HEK293 (cell line): ENCODE data around the gene ST6GALNAC6.
A peak's percentile ranks its signal among the peaks of the same experiment; 100 is the strongest.

Source experiments
- CTCF ChIA-PET: fragments of 350-600 bp; formaldehyde crosslinking; extraction: SDS; loops from one replicate; lab custom pipeline; 2021; ENCODE audit warnings: antibody characterized with exemption; lab: Yijun Ruan, JAX
- POLR2A ChIA-PET: fragments of 300-600 bp; formaldehyde crosslinking; extraction: SDS; loops from one replicate; lab custom pipeline; 2020; ENCODE audit warnings: antibody characterized with exemption, inconsistent platforms; lab: Yijun Ruan, JAX
- H3K27ac ChIP-seq: fragments of 200-500 bp; sonication (Bioruptor generic); 2 replicates; pipeline ENCODE4 v1.5.1; 2014; ENCODE audit warnings: low read depth, low read length, control low read depth, inconsistent platforms; ENCODE audit errors: extremely low read depth
- H3K36me3 ChIP-seq, 2 experiments: fragments of 200-500 bp in 1 of 2; sonication (Bioruptor generic) in 1 of 2; 1 replicate in 1 of 2; 2 replicates in 1 of 2; pipeline ENCODE4 v1.5.1; 2014 to 2017; ENCODE audit warnings: inconsistent platforms in 2 of 2, low read length in 2 of 2; ENCODE audit not compliant: control insufficient read depth in 2 of 2, insufficient read depth in 1 of 2
- H3K4me1 ChIP-seq: fragments of 200-500 bp; sonication (Bioruptor generic); 2 replicates; pipeline ENCODE4 v1.5.1; 2014; ENCODE audit warnings: mild to moderate bottlenecking, low read length, inconsistent platforms; ENCODE audit not compliant: control insufficient read depth, insufficient read depth
- H3K4me3 ChIP-seq: 2 replicates; pipeline ENCODE4 v1.5.1; 2011; ENCODE audit warnings: low read depth, mild to moderate bottlenecking, control low read depth, low read length, moderate library complexity
- H3K9me3 ChIP-seq: fragments of 200-500 bp; sonication (Bioruptor generic); 2 replicates; pipeline ENCODE4 v1.5.1; 2014; ENCODE audit warnings: low read depth, low read length, inconsistent platforms; ENCODE audit not compliant: control insufficient read depth, insufficient read depth
- FEZF1 ChIP-seq: fragments of 450-650 bp; formaldehyde crosslinking; IDR thresholded peaks from 2 replicates; pipeline ENCODE4 v1.5.1; 2016; ENCODE audit warnings: missing biosample characterization, missing genetic modification characterization
- MYNN ChIP-seq: fragments of 450-650 bp; formaldehyde crosslinking; IDR thresholded peaks from 2 replicates; pipeline ENCODE4 v1.5.1; 2016; ENCODE audit warnings: missing biosample characterization, missing genetic modification characterization, borderline replicate concordance
- SP3 ChIP-seq: fragments of 450-650 bp; formaldehyde crosslinking; IDR thresholded peaks from 2 replicates; pipeline ENCODE4 v1.5.1; 2016; ENCODE audit warnings: missing biosample characterization, missing genetic modification characterization
- SP7 ChIP-seq: fragments of 450-650 bp; formaldehyde crosslinking; IDR thresholded peaks from 2 replicates; pipeline ENCODE4 v1.5.1; 2016; ENCODE audit warnings: missing biosample characterization, missing genetic modification characterization
- ZNF112 ChIP-seq: fragments of 450-650 bp; formaldehyde crosslinking; IDR thresholded peaks from 2 replicates; pipeline ENCODE4 v1.5.0; 2017; ENCODE audit warnings: missing biosample characterization, missing genetic modification characterization
- ZNF132 ChIP-seq: fragments of 450-650 bp; formaldehyde crosslinking; IDR thresholded peaks from 2 replicates; pipeline ENCODE4 v1.5.1; 2017; ENCODE audit warnings: missing biosample characterization, missing genetic modification characterization, borderline replicate concordance
- ZNF184 ChIP-seq: fragments of 450-650 bp; IDR thresholded peaks from 2 replicates; pipeline ENCODE4 v1.5.1; 2018; ENCODE audit warnings: missing biosample characterization, mild to moderate bottlenecking, missing genetic modification characterization
- ZNF2 ChIP-seq: fragments of 450-650 bp; formaldehyde crosslinking; IDR thresholded peaks from 2 replicates; pipeline ENCODE4 v1.5.1; 2016; ENCODE audit warnings: missing biosample characterization, missing genetic modification characterization
- ZNF202 ChIP-seq: fragments of 450-650 bp; formaldehyde crosslinking; IDR thresholded peaks from 2 replicates; pipeline ENCODE4 v1.5.1; 2016; ENCODE audit warnings: missing biosample characterization, missing genetic modification characterization, borderline replicate concordance
- ZNF248 ChIP-seq: fragments of 450-650 bp; formaldehyde crosslinking; IDR thresholded peaks from 2 replicates; pipeline ENCODE4 v1.5.1; 2017; ENCODE audit warnings: missing biosample characterization, missing genetic modification characterization
- ZNF302 ChIP-seq: fragments of 450-650 bp; formaldehyde crosslinking; IDR thresholded peaks from 2 replicates; pipeline ENCODE4 v1.5.1; 2016; ENCODE audit warnings: missing biosample characterization, missing genetic modification characterization, low read depth
- ZNF335 ChIP-seq: fragments of 450-650 bp; formaldehyde crosslinking; conservative IDR thresholded peaks from 2 replicates; pipeline ENCODE4 v1.5.1; 2016; ENCODE audit warnings: missing biosample characterization, missing genetic modification characterization
- ZNF404 ChIP-seq: fragments of 450-650 bp; formaldehyde crosslinking; IDR thresholded peaks from 2 replicates; pipeline ENCODE4 v1.5.1; 2017; ENCODE audit warnings: missing biosample characterization, missing genetic modification characterization
- ZNF473 ChIP-seq: fragments of 450-650 bp; formaldehyde crosslinking; IDR thresholded peaks from 2 replicates; pipeline ENCODE4 v1.5.1; 2017; ENCODE audit warnings: missing biosample characterization, missing genetic modification characterization
- ZNF596 ChIP-seq: fragments of 450-650 bp; IDR thresholded peaks from 2 replicates; pipeline ENCODE4 v1.5.0; 2018; ENCODE audit warnings: missing biosample characterization, mild to moderate bottlenecking, missing genetic modification characterization, moderate library complexity
- ZNF670 ChIP-seq: fragments of 450-650 bp; formaldehyde crosslinking; IDR thresholded peaks from 2 replicates; pipeline ENCODE4 v1.5.1; 2016; ENCODE audit warnings: missing biosample characterization, missing genetic modification characterization, low read depth
- ZNF747 ChIP-seq: fragments of 450-650 bp; formaldehyde crosslinking; IDR thresholded peaks from 2 replicates; pipeline ENCODE4 v1.5.1; 2016; ENCODE audit warnings: missing biosample characterization, missing genetic modification characterization
- ZNF768 ChIP-seq: fragments of 450-650 bp; formaldehyde crosslinking; IDR thresholded peaks from 2 replicates; pipeline ENCODE4 v1.5.1; 2018; ENCODE audit warnings: missing biosample characterization, mild to moderate bottlenecking, missing genetic modification characterization
- ZNF791 ChIP-seq: fragments of 450-650 bp; formaldehyde crosslinking; IDR thresholded peaks from 2 replicates; pipeline ENCODE4 v1.5.1; 2016; ENCODE audit warnings: missing biosample characterization, missing genetic modification characterization
- TF ChIP-seq, protein P1 (sequence below): fragments of 450-650 bp; formaldehyde crosslinking; IDR thresholded peaks from 2 replicates; pipeline ENCODE4 v1.5.1; 2017; ENCODE audit warnings: missing biosample characterization, missing genetic modification characterization
- TF ChIP-seq, protein P2 (sequence below): fragments of 450-650 bp; formaldehyde crosslinking; IDR thresholded peaks from 2 replicates; pipeline ENCODE4 v1.5.1; 2016; ENCODE audit warnings: missing biosample characterization, missing genetic modification characterization
- TF ChIP-seq, protein P3 (sequence below): fragments of 450-650 bp; formaldehyde crosslinking; IDR thresholded peaks from 2 replicates; pipeline ENCODE4 v1.5.1; 2016; ENCODE audit warnings: missing biosample characterization, missing genetic modification characterization
- TF ChIP-seq, protein P4 (sequence below): fragments of 450-650 bp; formaldehyde crosslinking; IDR thresholded peaks from 2 replicates; pipeline ENCODE4 v1.5.1; 2017; ENCODE audit warnings: missing biosample characterization, missing genetic modification characterization

The ST6GALNAC6 gene

DNA sequence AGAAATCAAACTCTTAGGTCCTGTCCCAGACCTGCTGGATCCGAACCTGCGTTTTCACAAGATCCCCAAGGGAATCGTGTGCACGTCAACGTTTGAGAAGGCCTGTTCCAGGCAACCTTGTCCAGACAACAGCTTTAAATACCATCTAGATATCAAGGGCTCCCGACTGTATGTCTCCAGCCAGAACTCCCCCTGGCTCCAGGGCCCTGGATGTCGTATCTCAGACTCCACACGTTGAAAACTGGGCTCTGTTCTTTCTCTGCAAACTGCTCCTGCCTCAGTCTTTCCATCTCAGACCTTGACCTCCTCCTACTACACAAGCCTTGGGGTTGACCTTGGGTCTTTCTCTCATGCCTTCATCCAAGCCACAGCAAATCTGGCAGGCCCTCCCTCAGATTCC is 39.1 kb downstream of the ST6GALNAC6 start:
- Histone ChIP-seq H3K36me3 (no peaks in the 10 kb centered on the region), H3K4me3 (no peak overlapping the region), H3K27ac (no peak overlapping the region), H3K4me1 (no peaks in the 10 kb centered on the region; the same call in 1 of the 2 replicates), H3K9me3 (no peaks in the 10 kb centered on the region)
- POLR2A ChIA-PET: interaction anchor here (0.7 to 1.8 kb wide), 3 partner anchors 9 to 33 kb away, joined by 3 to 8 read pairs (median 5); no protein-coding TSS in a partner anchor
- CTCF ChIA-PET: interaction anchor here (1.1 to 3.6 kb wide), 2 partner anchors 9 to 21 kb away, joined by 3 to 18 read pairs; no protein-coding TSS in a partner anchor
- no peak for TF ChIP-seq ZNF670 (tag by site-specific recombination)
- no peak for TF ChIP-seq ZNF248
- no peak for TF ChIP-seq ZNF473 (tag by site-specific recombination)
- TF ChIP-seq, protein P1, sequence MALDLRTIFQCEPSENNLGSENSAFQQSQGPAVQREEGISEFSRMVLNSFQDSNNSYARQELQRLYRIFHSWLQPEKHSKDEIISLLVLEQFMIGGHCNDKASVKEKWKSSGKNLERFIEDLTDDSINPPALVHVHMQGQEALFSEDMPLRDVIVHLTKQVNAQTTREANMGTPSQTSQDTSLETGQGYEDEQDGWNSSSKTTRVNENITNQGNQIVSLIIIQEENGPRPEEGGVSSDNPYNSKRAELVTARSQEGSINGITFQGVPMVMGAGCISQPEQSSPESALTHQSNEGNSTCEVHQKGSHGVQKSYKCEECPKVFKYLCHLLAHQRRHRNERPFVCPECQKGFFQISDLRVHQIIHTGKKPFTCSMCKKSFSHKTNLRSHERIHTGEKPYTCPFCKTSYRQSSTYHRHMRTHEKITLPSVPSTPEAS (tag by site-specific recombination): no peak
- TF ChIP-seq ZNF202 (tag by site-specific recombination): no peak
- TF ChIP-seq ZNF2 (tag by site-specific recombination): no peak
- TF ChIP-seq ZNF184 (tag by site-specific recombination): no peak
- TF ChIP-seq, protein P2, sequence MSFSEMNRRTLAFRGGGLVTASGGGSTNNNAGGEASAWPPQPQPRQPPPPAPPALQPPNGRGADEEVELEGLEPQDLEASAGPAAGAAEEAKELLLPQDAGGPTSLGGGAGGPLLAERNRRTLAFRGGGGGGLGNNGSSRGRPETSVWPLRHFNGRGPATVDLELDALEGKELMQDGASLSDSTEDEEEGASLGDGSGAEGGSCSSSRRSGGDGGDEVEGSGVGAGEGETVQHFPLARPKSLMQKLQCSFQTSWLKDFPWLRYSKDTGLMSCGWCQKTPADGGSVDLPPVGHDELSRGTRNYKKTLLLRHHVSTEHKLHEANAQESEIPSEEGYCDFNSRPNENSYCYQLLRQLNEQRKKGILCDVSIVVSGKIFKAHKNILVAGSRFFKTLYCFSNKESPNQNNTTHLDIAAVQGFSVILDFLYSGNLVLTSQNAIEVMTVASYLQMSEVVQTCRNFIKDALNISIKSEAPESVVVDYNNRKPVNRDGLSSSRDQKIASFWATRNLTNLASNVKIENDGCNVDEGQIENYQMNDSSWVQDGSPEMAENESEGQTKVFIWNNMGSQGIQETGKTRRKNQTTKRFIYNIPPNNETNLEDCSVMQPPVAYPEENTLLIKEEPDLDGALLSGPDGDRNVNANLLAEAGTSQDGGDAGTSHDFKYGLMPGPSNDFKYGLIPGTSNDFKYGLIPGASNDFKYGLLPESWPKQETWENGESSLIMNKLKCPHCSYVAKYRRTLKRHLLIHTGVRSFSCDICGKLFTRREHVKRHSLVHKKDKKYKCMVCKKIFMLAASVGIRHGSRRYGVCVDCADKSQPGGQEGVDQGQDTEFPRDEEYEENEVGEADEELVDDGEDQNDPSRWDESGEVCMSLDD (tag by site-specific recombination): no peak

DNA sequence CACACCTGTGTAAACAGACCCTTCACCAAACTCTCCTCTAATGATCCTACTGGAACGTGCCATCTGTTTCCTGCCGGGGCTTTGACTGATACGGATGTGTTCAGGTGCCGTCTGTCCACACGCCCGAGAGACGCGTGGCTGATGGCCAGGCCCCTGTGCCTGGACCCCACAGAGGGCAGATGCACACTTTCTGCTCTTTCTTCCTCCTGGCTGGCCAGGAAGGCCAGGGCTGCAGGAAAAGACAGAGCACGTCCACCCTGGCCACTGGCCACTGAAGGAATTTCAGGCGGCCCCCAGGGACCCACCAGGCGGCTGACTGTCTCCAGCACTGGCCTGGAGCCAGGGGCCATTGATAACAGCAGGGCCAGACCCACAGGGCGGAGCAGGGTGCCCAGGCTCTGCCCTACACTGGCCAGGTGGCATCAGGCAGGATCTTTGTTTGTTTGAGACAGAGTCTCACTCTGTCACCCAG is 41.3 kb downstream of the ST6GALNAC6 start:
- H3K9me3 ChIP-seq: no peaks in the 10 kb centered on the region
- no peaks in the 10 kb centered on the region for H3K36me3 ChIP-seq
- TF ChIP-seq SP7 (tag by site-specific recombination) (no peak), ZNF335 (peak; percentile 58), ZNF596 (tag by site-specific recombination) (no peak)
- TF ChIP-seq, protein P3, sequence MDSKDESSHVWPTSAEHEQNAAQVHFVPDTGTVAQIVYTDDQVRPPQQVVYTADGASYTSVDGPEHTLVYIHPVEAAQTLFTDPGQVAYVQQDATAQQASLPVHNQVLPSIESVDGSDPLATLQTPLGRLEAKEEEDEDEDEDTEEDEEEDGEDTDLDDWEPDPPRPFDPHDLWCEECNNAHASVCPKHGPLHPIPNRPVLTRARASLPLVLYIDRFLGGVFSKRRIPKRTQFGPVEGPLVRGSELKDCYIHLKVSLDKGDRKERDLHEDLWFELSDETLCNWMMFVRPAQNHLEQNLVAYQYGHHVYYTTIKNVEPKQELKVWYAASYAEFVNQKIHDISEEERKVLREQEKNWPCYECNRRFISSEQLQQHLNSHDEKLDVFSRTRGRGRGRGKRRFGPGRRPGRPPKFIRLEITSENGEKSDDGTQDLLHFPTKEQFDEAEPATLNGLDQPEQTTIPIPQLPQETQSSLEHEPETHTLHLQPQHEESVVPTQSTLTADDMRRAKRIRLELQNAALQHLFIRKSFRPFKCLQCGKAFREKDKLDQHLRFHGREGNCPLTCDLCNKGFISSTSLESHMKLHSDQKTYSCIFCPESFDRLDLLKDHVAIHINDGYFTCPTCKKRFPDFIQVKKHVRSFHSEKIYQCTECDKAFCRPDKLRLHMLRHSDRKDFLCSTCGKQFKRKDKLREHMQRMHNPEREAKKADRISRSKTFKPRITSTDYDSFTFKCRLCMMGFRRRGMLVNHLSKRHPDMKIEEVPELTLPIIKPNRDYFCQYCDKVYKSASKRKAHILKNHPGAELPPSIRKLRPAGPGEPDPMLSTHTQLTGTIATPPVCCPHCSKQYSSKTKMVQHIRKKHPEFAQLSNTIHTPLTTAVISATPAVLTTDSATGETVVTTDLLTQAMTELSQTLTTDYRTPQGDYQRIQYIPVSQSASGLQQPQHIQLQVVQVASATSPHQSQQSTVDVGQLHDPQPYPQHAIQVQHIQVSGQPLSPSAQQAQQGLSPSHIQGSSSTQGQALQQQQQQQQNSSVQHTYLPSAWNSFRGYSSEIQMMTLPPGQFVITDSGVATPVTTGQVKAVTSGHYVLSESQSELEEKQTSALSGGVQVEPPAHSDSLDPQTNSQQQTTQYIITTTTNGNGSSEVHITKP: peak; percentile 55
- POLR2A ChIA-PET: no interaction called here
- H3K4me1 ChIP-seq: no peaks in the 10 kb centered on the region
- no peak overlapping the region for H3K27ac ChIP-seq
- CTCF ChIA-PET: interaction anchor here (1.0 to 3.6 kb wide), 2 partner anchors 12 kb away, joined by 8 to 18 read pairs; no protein-coding TSS in a partner anchor
- H3K4me3 ChIP-seq: no peak overlapping the region

DNA sequence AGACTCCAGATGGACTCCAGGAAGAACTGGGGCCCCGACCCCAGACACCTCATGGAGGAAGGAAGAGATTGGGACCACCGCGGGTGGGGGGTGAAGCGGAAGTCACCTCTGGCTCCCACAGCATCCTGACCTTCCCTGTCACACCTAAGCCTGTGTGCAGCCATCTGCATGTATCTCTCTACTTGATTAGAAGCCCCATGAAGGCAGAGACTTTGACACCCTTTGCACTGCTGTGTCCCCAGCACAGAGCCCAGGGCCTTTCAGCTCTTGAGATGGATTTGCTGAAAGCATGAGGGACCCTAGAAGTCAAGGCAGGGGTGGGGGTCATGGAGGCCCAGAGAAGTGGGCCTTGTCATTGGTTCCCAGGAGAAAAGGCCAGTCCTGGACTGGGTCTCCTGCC is 42.1 kb downstream of the ST6GALNAC6 start:
- ChIA-PET POLR2A (no interaction called here), CTCF (interaction anchor here (0.5 to 1.0 kb wide), 2 partner anchors 12 kb away, joined by 3 to 8 read pairs; no protein-coding TSS in a partner anchor)
- H3K27ac ChIP-seq: no peak overlapping the region
- no peaks in the 10 kb centered on the region for H3K4me1 ChIP-seq
- no peaks in the 10 kb centered on the region for H3K36me3 ChIP-seq
- no peak overlapping the region for H3K4me3 ChIP-seq
- no peaks in the 10 kb centered on the region for H3K9me3 ChIP-seq
- no peak for TF ChIP-seq ZNF302
- TF ChIP-seq, protein P4, sequence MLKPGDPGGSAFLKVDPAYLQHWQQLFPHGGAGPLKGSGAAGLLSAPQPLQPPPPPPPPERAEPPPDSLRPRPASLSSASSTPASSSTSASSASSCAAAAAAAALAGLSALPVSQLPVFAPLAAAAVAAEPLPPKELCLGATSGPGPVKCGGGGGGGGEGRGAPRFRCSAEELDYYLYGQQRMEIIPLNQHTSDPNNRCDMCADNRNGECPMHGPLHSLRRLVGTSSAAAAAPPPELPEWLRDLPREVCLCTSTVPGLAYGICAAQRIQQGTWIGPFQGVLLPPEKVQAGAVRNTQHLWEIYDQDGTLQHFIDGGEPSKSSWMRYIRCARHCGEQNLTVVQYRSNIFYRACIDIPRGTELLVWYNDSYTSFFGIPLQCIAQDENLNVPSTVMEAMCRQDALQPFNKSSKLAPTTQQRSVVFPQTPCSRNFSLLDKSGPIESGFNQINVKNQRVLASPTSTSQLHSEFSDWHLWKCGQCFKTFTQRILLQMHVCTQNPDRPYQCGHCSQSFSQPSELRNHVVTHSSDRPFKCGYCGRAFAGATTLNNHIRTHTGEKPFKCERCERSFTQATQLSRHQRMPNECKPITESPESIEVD: no peak
- TF ChIP-seq ZNF747 (tag by site-specific recombination): no peak
- no peak for TF ChIP-seq MYNN (tag by site-specific recombination)
- no peak for TF ChIP-seq ZNF404 (tag by site-specific recombination)
- TF ChIP-seq SP3 (tag by site-specific recombination): no peak
- TF ChIP-seq ZNF112 (tag by site-specific recombination): no peak
- no peak for TF ChIP-seq ZNF132 (tag by site-specific recombination)
- TF ChIP-seq ZNF670 (tag by site-specific recombination): no peak
- no peak for TF ChIP-seq FEZF1 (tag by site-specific recombination)
- TF ChIP-seq ZNF768 (tag by site-specific recombination): no peak
- TF ChIP-seq ZNF791 (tag by site-specific recombination): no peak
